IMR-90 (cell line): ENCODE measurements around the gene ALOX15. TPM values are rescaled to one million over a fixed set of nuclear protein-coding genes. Genes with fewer than 3 reads are reported as not detected.

ENCODE experiments used
- ATAC-seq: fragments of 200-7000 bp; cut with Tn5 transposase; 2 replicates; pipeline ENCODE4 v1.9.1; 2020; ENCODE audit warnings: low read depth, mild to moderate bottlenecking, moderate library complexity
- BruUV-seq: library from RNA; stranded (reverse); fragments of 400-500 nt; replicated peaks from 2 replicates; lab custom pipeline; 2021; lab: Mats Ljungman, UMichigan
- CTCF ChIA-PET: fragments of 300-600 bp; formaldehyde crosslinking; extraction: SDS; loops from one replicate; lab custom pipeline; 2021; ENCODE audit warnings: antibody characterized with exemption; lab: Yijun Ruan, JAX
- POLR2A ChIA-PET: fragments of 300-600 bp; sonication (Branson Sonifier 250); formaldehyde crosslinking; loops from one replicate; lab custom pipeline; 2022; ENCODE audit warnings: antibody characterized with exemption; ENCODE audit not compliant: unreplicated experiment; lab: Charles Lee
- DNase-seq: peaks from one replicate; pipeline ENCODE4 v3.0.0; 2013
- H2AFZ ChIP-seq: replicated peaks from 2 replicates; pipeline ENCODE3; 2013; ENCODE audit warnings: low read length, mild to moderate bottlenecking; ENCODE audit not compliant: poor library complexity
- H2AK5ac ChIP-seq: 2 replicates; pipeline ENCODE4 v1.6.1; 2013; ENCODE audit warnings: low read depth, low read length, inconsistent platforms
- H2AK9ac ChIP-seq: replicated peaks from 2 replicates; pipeline ENCODE3; 2013; ENCODE audit warnings: mild to moderate bottlenecking, low read depth, low read length, moderate library complexity; ENCODE audit not compliant: poor library complexity
- H2BK120ac ChIP-seq: 2 replicates; pipeline ENCODE4 v1.6.1; 2013; ENCODE audit warnings: low read depth, low read length, inconsistent platforms
- H2BK15ac ChIP-seq: 3 replicates; pipeline ENCODE4 v1.6.1; 2013; ENCODE audit warnings: low read depth, low read length, inconsistent platforms
- H2BK20ac ChIP-seq: 2 replicates; pipeline ENCODE4 v1.6.1; 2013; ENCODE audit warnings: low read depth, mild to moderate bottlenecking, inconsistent platforms, low read length, moderate library complexity
- H2BK5ac ChIP-seq: 2 replicates; pipeline ENCODE4 v1.6.1; 2013; ENCODE audit warnings: mild to moderate bottlenecking, low read depth, low read length, inconsistent platforms; ENCODE audit not compliant: poor library complexity, severe bottlenecking
- H3K14ac ChIP-seq: replicated peaks from 2 replicates; pipeline ENCODE4 v1.6.1; 2013; ENCODE audit warnings: low read depth, low read length, inconsistent platforms
- H3K18ac ChIP-seq: 2 replicates; pipeline ENCODE4 v1.6.1; 2013; ENCODE audit warnings: low read depth, low read length, control low read depth
- H3K23ac ChIP-seq: 2 replicates; pipeline ENCODE4 v1.6.1; 2013; ENCODE audit warnings: low read depth, low read length, inconsistent platforms
- H3K27ac ChIP-seq: 2 replicates; pipeline ENCODE4 v1.5.1; 2013; ENCODE audit warnings: mild to moderate bottlenecking, control low read depth, low read length; ENCODE audit not compliant: insufficient read depth
- H3K27me3 ChIP-seq: 2 replicates; pipeline ENCODE4 v1.6.1; 2013; ENCODE audit warnings: low read length; ENCODE audit not compliant: control insufficient read depth, insufficient read depth
- H3K36me3 ChIP-seq: 2 replicates; pipeline ENCODE4 v1.6.1; 2013; ENCODE audit warnings: low read length, mixed read lengths; ENCODE audit not compliant: control insufficient read depth, insufficient read depth
- H3K4ac ChIP-seq: 2 replicates; pipeline ENCODE4 v1.6.1; 2013; ENCODE audit warnings: low read depth, low read length, inconsistent platforms
- H3K4me1 ChIP-seq: 2 replicates; pipeline ENCODE4 v1.6.1; 2013; ENCODE audit warnings: low read length, mixed read lengths; ENCODE audit not compliant: control insufficient read depth, insufficient read depth
- H3K4me2 ChIP-seq: 2 replicates; pipeline ENCODE4 v1.6.1; 2013; ENCODE audit warnings: low read depth, mild to moderate bottlenecking, control low read depth, low read length, moderate library complexity
- H3K4me3 ChIP-seq: 2 replicates; pipeline ENCODE4 v1.5.1; 2013; ENCODE audit warnings: low read depth, mild to moderate bottlenecking, control low read depth, low read length, moderate library complexity; ENCODE audit not compliant: insufficient read depth
- H3K56ac ChIP-seq: 2 replicates; pipeline ENCODE4 v1.6.1; 2013; ENCODE audit warnings: low read length, inconsistent platforms; ENCODE audit not compliant: insufficient read depth; ENCODE audit errors: extremely low read depth
- H3K79me1 ChIP-seq, 2 experiments: 2 replicates each; pipeline ENCODE4 v1.6.1; 2013; ENCODE audit warnings: low read length in 2 of 2, inconsistent platforms in 1 of 2, low read depth in 1 of 2
- H3K9ac ChIP-seq: 2 replicates; pipeline ENCODE4 v1.6.1; 2013; ENCODE audit warnings: low read depth, low read length, control low read depth
- H3K9me1 ChIP-seq: 2 replicates; pipeline ENCODE4 v1.6.1; 2013; ENCODE audit warnings: low read length, inconsistent platforms; ENCODE audit not compliant: insufficient read depth
- H3K9me3 ChIP-seq: 2 replicates; pipeline ENCODE4 v1.6.1; 2013; ENCODE audit warnings: low read length; ENCODE audit not compliant: control insufficient read depth, insufficient read depth
- H4K20me1 ChIP-seq: 2 replicates; pipeline ENCODE4 v1.6.1; 2013; ENCODE audit warnings: low read length, inconsistent platforms; ENCODE audit not compliant: insufficient read depth
- H4K5ac ChIP-seq: 2 replicates; pipeline ENCODE4 v1.6.1; 2013; ENCODE audit warnings: mild to moderate bottlenecking, low read depth, low read length, control low read depth
- H4K8ac ChIP-seq, 2 experiments: 2 replicates each; pipeline ENCODE4 v1.6.1; 2013; ENCODE audit warnings: low read depth in 2 of 2, low read length in 2 of 2, control low read depth in 1 of 2, inconsistent platforms in 1 of 2
- H4K91ac ChIP-seq: 2 replicates; pipeline ENCODE4 v1.6.1; 2013; ENCODE audit warnings: low read depth, low read length, inconsistent platforms; ENCODE audit not compliant: insufficient read depth
- MAFK ChIP-seq: IDR thresholded peaks from 2 replicates; pipeline ENCODE4 v1.6.1; 2012; ENCODE audit warnings: low read depth, low read length, improper control_type of control experiment
- SMC3 ChIP-seq: fragments of 150-350 bp; IDR thresholded peaks from 2 replicates; pipeline ENCODE4 v1.6.1; 2016; ENCODE audit warnings: low read depth, mild to moderate bottlenecking, antibody characterized with exemption, low read length, moderate library complexity
- WGBS, 2 experiments: methylation state at CpG; one replicate each; pipeline versions ENCODE4 v1.1.5 to v1.1.7; 2013; ENCODE audit warnings: missing lambda C conversion rate in 2 of 2; ENCODE audit not compliant: insufficient read length in 1 of 2; ENCODE audit errors: extremely low coverage in 2 of 2; 5-methylcytosine and 5-hydroxymethylcytosine counted together
- dilution Hi-C: fragments of 300-500 bp; cut with HindIII; formaldehyde crosslinking; loops from one replicate; pipeline ENCODE4 v1.14.3; 2018; ENCODE audit warnings: low sequenced_read_pairs; ENCODE audit not compliant: unreplicated experiment
- in situ Hi-C: fragments of 300-500 bp; cut with MboI; formaldehyde crosslinking; loops from 3 replicates; pipeline ENCODE4 v1.14.3; 2019; ENCODE audit warnings: low sequenced_read_pairs, inconsistent platforms, mixed read lengths
- intact Hi-C: fragments of 100-400 bp; cut with micrococcal nuclease; formaldehyde crosslinking; loops from 2 replicates; pipeline ENCODE4 v1.10.0; 2022
- polyA plus RNA-seq, 3 experiments: library from polyadenylated mRNA; depleted of rRNA; stranded (reverse); fragments of >200 nt; gene quantifications; 2 replicates each; pipeline ENCODE4 v1.2.3, GENCODE V29; 2012; ENCODE audit warnings: low replicate concordance in 1 of 3
- total RNA-seq: library from RNA; depleted of rRNA; stranded (reverse); fragments of >200 nt; gene quantifications from 2 replicates; pipeline ENCODE4 v1.2.3, GENCODE V29; 2012

Gene ALOX15
- total and polyA plus RNA-seq, 2 of the 4 experiments (the other 2 are of a cell fraction) = not detected

GRCh38 chr17:4583206-4583605, 58.3 kb downstream of the ALOX15 start:
- H2AFZ ChIP-seq = no peak overlapping the region
- ChIA-PET POLR2A (no interaction called here), CTCF (interaction anchor here (1.6 kb wide), 1 partner anchor 16 kb away, joined by 8 read pairs; no protein-coding TSS in a partner anchor)
- no peak overlapping the region for H3K56ac ChIP-seq
- H3K9ac ChIP-seq = no peak overlapping the region
- H4K91ac ChIP-seq = no peak overlapping the region
- H4K5ac ChIP-seq = no peak overlapping the region
- no peak overlapping the region for H3K27ac ChIP-seq
- no peak for TF ChIP-seq SMC3
- TF ChIP-seq MAFK = no peak
- ATAC-seq (no peak), DNase-seq (no peak)
- H3K4me2 ChIP-seq = no peak overlapping the region
- no peaks in the 10 kb centered on the region; the same call in 1 of the 2 replicates for H3K4me1 ChIP-seq
- H2BK20ac ChIP-seq = no peak overlapping the region
- no CpG with 5 or more reads among the region's 3 CpGs for WGBS, 2 experiments
- no peak overlapping the region for H2BK15ac ChIP-seq
- H3K27me3 ChIP-seq = peaks cover 67% of the 10 kb centered on the region
- H2AK5ac ChIP-seq = no peak overlapping the region
- no TSS peak for BruUV-seq
- dilution Hi-C loops (no loop called here), in situ Hi-C loops (no loop called here), intact Hi-C loops (no loop called here)
- H2BK120ac ChIP-seq = no peak overlapping the region
- H4K8ac ChIP-seq = no peak overlapping the region
- H2AK9ac ChIP-seq = no peak overlapping the region
- H3K23ac ChIP-seq = no peak overlapping the region
- no peaks in the 10 kb centered on the region for H3K9me3 ChIP-seq
- H4K20me1 ChIP-seq = no peaks in the 10 kb centered on the region
- no peak overlapping the region for H3K18ac ChIP-seq
- no peak overlapping the region for H3K14ac ChIP-seq
- H2BK5ac ChIP-seq = no peak overlapping the region
- no peaks in the 10 kb centered on the region for H3K9me1 ChIP-seq
- no peak overlapping the region for H3K4me3 ChIP-seq
- no peaks in the 10 kb centered on the region for H3K79me1 ChIP-seq
- no peaks in the 10 kb centered on the region for H3K36me3 ChIP-seq
- H3K4ac ChIP-seq = no peak overlapping the region
